GM18861 (cell line): ENCODE data around the gene SLITRK1.

Source experiments
- ATAC-seq: cut with Tn5 transposase; IDR thresholded peaks from one replicate; pipeline ENCODE4 v1.9.1; 2021; ENCODE audit not compliant: unreplicated experiment

SLITRK1 gene, protein sequence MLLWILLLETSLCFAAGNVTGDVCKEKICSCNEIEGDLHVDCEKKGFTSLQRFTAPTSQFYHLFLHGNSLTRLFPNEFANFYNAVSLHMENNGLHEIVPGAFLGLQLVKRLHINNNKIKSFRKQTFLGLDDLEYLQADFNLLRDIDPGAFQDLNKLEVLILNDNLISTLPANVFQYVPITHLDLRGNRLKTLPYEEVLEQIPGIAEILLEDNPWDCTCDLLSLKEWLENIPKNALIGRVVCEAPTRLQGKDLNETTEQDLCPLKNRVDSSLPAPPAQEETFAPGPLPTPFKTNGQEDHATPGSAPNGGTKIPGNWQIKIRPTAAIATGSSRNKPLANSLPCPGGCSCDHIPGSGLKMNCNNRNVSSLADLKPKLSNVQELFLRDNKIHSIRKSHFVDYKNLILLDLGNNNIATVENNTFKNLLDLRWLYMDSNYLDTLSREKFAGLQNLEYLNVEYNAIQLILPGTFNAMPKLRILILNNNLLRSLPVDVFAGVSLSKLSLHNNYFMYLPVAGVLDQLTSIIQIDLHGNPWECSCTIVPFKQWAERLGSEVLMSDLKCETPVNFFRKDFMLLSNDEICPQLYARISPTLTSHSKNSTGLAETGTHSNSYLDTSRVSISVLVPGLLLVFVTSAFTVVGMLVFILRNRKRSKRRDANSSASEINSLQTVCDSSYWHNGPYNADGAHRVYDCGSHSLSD

DNA sequence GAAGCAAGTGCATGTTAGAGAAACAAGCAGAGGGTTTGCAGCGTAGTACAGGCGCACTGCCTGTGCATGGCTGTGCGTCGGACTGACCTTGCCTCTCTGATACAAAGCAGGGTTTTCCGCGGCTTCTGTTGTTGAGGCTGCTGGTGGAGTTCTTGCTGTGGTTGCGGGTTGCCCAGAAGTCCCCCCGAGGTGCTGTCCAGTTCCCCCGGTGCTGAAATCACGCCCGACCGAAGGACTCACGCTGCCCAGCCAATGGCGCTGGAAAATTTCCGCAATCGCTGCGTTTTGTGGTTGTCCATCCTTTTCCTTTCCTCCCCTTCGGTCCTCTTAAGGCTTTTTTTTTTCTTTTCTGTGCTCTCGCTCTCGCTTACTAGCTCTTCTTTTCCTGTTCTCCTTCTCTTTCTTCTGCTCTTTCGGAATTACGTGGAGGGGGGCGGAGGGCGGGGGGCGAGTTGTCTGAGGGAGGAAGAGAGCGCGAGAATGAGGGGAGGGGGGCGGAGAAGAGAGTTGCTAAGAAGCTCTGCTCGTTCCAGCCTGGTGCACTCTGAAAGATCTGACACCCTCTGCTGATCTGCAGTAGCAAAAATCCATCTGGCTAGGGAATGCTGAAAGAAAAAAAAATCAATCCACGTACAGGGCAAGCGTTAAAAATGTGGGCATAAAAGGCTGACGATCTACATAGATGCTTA lies at the start of gene SLITRK1:
SLITRK1 (minus strand) TSS at position 558 of the 689 bp plus-strand sequence. CDS start 967 bp downstream, outside the sequence.
- no peak for ATAC-seq

DNA sequence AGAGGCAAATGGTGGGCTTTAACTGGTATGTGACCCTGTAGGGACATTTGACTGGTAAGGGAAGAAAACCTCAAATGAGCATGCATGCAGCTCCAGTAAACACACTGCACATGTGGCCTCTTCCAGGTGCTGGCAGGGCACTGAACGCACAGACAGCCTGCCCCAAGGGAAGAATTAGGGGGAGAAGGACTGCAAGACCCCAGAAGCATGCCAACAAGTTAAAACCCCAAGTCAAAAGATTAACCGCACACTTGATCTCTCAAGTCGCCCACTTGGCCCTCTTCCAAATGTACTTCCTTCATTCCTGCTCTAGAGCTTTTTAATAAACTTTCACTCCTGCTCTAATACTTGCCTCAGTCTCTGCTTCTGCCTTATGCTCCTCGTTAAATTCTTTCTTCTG lies 46.9 kb upstream of the SLITRK1 start:
- no peak for ATAC-seq

DNA sequence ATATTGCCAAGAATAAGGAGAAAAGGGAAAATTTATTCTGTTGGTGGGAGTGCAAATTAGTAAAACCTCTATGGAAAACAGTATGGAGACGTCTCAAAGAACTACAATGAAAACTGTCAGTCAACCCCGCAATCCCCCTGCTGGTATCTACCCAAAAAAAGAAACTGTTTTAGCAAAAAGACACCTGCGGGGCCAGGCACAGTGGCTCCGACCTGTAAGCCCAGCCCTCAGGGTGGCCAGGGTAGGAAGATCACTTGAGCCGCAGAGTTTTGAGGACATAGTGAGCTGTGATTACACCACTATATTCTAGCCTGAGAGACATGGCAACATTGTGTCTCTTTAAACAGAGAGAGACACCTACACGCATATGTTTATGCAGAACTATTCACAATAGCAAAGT lies 37.5 kb upstream of the SLITRK1 start:
- ATAC-seq: no peak

DNA sequence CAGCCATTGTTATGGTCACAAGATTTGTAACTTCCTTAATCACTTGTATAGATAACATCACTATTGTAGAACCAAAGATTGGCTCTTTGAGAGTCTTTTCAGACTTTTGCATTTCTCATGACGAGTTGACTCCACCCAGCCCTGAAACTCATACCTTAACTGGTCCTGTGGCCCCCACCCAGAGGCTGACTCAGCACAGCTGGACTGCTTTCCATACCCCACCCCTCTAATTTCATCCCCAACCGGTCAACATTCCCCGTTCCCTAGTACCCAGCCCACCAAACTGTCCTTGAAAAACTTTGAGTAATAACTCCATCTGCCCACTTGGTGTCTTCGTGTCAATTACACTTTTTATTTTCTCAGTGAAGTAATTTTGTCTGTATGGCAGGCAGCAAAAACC lies 32.1 kb upstream of the SLITRK1 start:
- ATAC-seq: no peak

- ATAC-seq: no peak
These were observed 25.1 kb upstream of the SLITRK1 start for GRCh38 chr13:83907196-83907989.

DNA sequence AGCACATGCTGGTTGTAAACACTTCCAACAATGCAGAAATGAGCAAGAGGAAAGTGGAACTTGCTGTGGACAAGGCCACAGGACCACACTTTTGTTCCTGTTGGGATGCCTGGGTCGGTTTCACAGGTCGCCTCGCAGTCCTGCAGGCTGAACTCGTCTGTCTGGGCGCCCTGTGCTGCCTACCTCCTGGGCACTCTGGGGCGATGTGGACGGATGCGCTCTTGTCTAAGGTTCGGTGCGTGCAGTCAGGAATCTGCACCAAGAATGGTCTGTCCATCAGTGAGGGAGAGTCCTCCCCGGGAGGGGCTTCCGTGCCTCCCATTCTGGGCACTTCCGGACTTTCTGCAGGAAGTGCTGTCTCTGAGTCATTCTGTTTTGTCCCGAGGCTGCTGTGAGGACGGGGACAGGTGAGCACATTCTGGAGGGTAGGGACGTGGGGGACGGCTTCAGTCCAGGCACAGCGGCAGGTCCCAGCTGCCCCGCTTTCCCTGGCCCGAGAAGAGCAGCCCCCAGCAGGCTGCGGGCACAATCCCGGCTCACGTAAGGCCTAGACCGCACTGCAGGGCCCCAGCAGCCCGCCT lies 24.1 kb upstream of the SLITRK1 start:
- no peak for ATAC-seq

DNA sequence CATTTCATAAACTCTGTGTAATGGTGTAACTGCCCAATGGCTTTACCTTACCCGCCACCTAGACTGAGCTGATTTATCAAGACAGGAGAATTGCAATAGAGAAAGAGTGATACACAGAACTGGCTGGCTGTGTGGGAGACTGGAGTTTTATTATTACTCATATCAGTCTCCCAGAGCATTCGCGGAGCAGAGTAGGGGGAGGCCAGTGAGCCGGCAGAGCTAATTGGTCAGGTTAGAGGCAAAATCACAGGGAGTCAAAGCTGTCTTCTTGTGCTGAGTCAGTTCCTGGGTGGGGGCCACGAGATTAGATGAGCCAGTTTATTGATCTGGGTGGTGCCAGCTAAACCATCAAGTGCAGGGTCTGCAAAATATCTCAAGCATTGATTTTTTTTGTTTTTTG lies 23.4 kb upstream of the SLITRK1 start:
- ATAC-seq: no peak

- no peak for ATAC-seq
These were observed 13.8 kb upstream of the SLITRK1 start for GRCh38 chr13:83895994-83896580.

- ATAC-seq: no peak
These were observed 8.1 kb upstream of the SLITRK1 start for GRCh38 chr13:83890358-83890757.

DNA sequence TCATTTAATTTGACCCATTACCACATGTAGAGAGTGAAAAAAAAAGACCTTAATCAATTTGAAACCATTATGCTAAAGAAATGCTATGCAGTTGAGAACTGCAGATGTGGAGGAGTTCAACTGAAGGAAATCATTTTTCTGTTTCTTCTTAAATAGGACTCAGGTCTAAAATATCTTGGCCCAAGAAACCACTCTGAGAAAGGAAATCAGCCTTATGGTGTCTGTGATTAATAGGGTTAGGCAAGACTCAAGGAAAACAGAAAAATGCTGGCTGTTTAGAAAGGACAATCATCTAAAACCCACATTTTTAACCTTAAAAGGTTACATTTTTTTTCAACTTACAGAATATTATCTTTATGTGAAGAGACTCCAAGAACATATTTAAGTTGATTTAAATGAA lies 1.9 kb upstream of the SLITRK1 start:
- ATAC-seq: no peak

DNA sequence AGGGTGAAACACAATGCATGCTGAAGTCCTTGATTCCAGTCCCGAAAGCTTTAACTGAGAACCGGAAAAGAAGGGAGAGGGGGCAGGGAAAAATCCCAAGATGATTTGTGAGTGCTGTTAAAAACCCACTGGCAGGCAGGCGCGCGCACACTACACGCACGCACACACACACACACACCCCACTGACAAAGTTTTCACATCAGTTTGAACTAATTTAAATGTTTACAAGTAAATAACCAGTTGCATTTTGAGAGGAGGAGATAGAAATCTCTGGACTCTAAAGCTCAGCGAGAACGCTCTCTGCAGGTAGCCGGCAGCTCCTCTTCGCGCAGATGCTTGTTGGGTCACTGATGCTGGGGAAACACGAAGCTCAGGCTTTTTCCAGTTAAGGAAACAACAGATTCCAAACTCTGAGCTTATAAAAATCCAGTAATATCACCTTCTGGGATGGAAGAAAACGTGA lies 818 bp upstream of the SLITRK1 start:
- ATAC-seq: no peak

GRCh38 chr13:83882606-83882959 lies 309 bp upstream of the SLITRK1 start:
- no peak for ATAC-seq

DNA sequence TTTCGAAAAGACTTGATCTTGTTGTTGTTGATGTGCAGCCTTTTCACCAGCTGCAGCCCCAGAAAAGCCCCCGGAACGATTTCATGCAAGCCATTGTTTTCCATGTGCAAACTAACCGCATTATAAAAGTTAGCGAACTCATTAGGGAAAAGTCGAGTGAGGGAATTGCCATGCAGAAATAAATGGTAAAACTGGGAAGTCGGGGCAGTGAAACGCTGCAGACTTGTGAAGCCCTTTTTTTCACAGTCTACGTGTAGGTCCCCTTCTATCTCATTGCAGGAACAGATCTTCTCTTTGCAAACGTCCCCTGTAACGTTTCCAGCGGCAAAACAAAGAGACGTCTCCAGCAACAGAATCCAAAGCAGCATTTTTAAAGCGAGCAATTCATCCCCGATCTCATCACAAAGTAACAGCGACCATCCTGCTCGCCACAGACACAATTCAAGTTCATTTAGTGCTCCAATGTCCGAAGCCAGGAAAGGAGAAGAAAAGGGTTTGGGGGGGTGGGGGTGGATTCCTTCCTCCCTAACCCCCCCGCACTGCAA lies 1.1 kb downstream of the SLITRK1 start:
- no peak for ATAC-seq

DNA sequence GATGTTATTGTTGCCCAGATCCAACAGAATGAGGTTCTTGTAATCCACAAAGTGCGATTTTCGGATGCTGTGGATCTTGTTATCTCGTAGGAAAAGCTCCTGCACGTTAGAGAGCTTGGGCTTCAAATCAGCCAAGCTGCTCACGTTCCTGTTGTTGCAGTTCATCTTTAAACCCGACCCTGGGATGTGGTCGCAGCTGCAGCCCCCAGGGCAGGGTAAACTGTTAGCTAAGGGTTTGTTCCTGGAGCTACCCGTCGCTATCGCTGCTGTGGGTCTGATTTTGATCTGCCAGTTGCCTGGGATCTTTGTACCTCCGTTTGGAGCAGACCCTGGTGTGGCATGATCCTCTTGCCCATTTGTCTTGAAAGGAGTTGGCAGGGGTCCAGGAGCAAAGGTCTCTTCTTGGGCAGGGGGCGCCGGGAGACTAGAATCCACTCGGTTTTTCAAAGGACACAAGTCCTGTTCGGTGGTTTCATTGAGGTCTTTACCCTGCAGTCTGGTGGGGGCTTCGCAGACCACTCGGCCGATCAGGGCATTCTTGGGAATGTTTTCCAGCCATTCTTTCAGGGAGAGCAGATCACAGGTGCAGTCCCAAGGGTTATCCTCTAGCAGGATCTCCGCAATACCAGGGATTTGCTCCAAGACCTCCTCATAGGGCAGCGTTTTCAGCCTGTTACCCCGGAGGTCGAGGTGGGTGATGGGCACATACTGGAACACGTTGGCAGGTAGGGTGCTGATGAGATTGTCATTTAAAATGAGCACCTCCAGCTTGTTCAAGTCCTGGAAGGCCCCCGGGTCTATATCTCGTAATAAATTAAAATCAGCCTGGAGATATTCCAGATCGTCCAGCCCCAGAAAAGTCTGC lies 1.8 kb downstream of the SLITRK1 start:
- ATAC-seq: no peak

- no peak for ATAC-seq
These were observed 2.7 kb downstream of the SLITRK1 start for GRCh38 chr13:83879431-83880171.

GRCh38 chr13:83878691-83879430 lies 3.4 kb downstream of the SLITRK1 start:
- no peak for ATAC-seq

- ATAC-seq: no peak
These were observed 4.5 kb downstream of the SLITRK1 start for GRCh38 chr13:83877651-83878355.
